ENCODE data around the gene PRKG1. TPM values are rescaled to one million over a fixed set of nuclear protein-coding genes. Genes with fewer than 3 reads are reported as not detected.
A peak's percentile ranks its signal among the peaks of the same experiment; 100 is the strongest.

The PRKG1 gene
- total and polyA plus RNA-seq, 8 donors = 1.2 to 9.6 (median 2.9) TPM

DNA sequence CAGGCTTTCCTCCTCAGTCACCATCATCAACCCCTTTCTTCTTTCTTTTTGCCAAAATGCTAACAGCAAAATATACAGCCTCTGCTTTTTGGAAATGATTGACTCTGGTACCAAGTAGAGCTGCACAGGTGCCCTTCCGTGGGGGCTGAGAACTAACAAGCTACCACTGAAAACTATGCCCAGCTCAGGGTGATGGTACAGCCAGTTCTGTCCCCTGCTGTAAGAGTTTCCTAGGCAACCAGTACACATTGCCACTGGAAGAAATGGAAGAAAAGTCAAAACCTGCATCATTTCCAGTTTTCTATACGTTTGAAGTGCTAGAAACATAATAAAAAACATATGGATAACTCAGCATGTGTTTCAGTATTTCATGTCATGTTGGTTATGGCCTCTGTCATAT, 297.5 kb downstream of the PRKG1 start:
- no peak for DNase-seq
- intact Hi-C loops (cut with DNase I) = no loop called here
- H3K27ac ChIP-seq = no peak overlapping the region
- 61 to 75% methylated on average over 2 of the region's 2 CpGs for WGBS, 2 donors
- H3K9me3 ChIP-seq = no peaks in the 10 kb centered on the region
- no peaks in the 10 kb centered on the region for H3K36me3 ChIP-seq
- FAIRE-seq = no peak
- no peaks in the 10 kb centered on the region for H3K27me3 ChIP-seq
- TF ChIP-seq, protein P1, sequence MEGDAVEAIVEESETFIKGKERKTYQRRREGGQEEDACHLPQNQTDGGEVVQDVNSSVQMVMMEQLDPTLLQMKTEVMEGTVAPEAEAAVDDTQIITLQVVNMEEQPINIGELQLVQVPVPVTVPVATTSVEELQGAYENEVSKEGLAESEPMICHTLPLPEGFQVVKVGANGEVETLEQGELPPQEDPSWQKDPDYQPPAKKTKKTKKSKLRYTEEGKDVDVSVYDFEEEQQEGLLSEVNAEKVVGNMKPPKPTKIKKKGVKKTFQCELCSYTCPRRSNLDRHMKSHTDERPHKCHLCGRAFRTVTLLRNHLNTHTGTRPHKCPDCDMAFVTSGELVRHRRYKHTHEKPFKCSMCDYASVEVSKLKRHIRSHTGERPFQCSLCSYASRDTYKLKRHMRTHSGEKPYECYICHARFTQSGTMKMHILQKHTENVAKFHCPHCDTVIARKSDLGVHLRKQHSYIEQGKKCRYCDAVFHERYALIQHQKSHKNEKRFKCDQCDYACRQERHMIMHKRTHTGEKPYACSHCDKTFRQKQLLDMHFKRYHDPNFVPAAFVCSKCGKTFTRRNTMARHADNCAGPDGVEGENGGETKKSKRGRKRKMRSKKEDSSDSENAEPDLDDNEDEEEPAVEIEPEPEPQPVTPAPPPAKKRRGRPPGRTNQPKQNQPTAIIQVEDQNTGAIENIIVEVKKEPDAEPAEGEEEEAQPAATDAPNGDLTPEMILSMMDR (IDR thresholded peaks at IDR 0.05) = no peak
- H3K4me1 ChIP-seq = peaks cover 0 to 4% (median 0%) of the 10 kb centered on the region in 3 donors
- H3K4me3 ChIP-seq = no peak overlapping the region
- ATAC-seq = peak in 1 of 4 donors; percentile 57

DNA sequence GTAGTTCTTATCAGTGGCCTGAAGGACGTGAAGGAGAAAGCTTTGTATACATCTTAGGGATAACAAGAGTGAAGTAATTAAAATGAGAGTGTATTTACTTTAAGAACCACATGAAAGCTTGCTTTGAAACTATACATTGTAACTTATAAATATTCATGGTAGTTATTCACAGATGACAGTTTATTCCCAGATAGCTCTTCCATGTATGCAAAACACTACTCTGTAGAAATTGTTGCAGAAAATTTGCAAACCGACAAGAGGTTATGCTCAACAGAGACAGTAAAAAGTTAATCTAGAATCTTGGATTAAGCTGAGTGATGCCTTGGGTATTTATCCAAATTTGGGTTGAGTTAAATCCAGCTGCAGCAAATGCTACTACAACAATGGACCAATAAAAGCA, 301.5 kb downstream of the PRKG1 start:
- no peak overlapping the region for H3K27ac ChIP-seq
- no peaks in the 10 kb centered on the region for H3K9me3 ChIP-seq
- peaks cover 0 to 11% (median 9%) of the 10 kb centered on the region in 3 donors for H3K4me1 ChIP-seq
- H3K36me3 ChIP-seq = no peaks in the 10 kb centered on the region
- TF ChIP-seq, protein P1 (IDR thresholded peaks at IDR 0.05) = no peak
- 57 to 71% methylated on average over 2 of the region's 2 CpGs for WGBS, 2 donors
- intact Hi-C loops (cut with DNase I) = no loop called here
- FAIRE-seq (no peak), ATAC-seq (no peak), DNase-seq (no peak)
- H3K4me3 ChIP-seq = no peak overlapping the region
- H3K27me3 ChIP-seq = no peaks in the 10 kb centered on the region

DNA sequence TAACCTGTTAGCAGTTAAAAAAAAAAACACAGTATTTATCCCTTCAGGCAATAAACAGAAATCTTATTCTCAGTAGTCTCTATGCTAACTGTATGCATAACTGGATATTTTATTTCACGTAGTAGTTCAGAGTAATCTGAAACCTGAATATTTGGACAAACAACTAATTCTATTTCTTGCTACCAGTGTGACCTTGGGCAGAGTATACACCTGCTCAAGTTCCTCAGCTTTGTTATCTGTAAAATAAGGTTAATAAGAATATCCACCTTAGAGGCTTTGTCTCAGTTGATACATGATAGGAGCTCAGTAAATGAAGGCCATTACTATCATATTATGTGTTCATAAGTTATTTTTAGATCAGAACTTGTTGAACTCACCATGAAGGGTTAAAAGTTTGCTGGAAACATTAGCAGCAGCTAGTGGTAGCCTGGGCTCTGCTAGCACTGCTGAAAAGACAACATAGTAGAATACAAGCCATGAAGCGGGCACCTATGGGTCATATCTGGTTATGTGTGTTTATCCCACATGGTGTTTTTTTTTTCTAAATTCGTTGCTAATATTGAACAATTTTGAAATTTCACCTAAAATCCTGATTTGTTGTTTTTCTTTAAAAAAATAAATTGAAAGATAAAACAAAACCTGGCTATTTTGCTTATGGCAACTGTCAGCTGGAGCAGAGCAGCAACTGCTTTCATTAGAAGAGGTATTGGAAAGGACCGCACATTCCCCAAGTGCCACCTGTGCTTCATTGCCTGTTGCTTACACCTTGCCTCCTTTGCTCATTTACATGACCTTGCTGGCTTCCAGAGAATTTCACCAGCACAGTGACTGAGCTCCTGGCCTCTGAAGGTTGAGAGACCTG, 303.0 kb downstream of the PRKG1 start:
- no peak for FAIRE-seq

DNA sequence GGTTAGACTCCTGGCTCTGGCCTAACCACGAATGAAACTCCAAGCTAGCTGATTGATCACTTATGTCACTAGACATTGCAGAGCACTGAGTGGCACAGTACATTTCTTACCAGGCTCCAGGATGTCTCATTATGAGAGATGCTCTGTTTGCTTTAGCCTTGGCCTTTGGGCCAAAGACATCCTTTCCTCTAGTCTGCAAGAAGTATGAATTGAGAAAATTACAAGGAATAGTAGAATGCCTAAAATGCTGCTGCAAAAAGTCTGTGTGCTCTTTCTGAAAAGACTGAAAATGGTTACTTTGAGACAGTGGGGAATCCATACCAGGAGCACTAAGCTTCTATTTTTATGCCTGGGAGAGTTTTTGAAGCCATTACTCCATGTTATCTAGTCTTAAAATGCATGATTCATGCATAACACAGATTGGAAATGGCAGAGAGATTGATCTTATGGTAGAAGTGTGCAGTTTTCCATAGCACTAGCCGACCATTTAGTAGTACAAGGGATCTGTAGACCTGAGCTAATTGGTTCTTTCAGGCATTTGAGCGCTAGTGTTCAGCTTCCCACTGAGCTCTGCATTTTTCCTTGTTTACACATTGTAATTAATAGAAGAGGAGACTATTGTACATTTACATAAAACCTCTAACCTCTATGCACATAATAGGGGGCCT, 303.8 kb downstream of the PRKG1 start:
- H3K9me3 ChIP-seq = no peaks in the 10 kb centered on the region
- no peak for FAIRE-seq
- no peak for DNase-seq
- 58 to 65% methylated on average over 3 of the region's 3 CpGs for WGBS, 2 donors
- H3K27ac ChIP-seq = peak overlapping the region in 2 of 4 donors; percentile 31 to 65
- no peak overlapping the region for H3K4me3 ChIP-seq
- no peak for ATAC-seq
- intact Hi-C loops (cut with DNase I) = no loop called here
- TF ChIP-seq, protein P1 (IDR thresholded peaks at IDR 0.05) = no peak
- H3K36me3 ChIP-seq = no peaks in the 10 kb centered on the region
- peaks cover 0 to 11% (median 9%) of the 10 kb centered on the region in 3 donors for H3K4me1 ChIP-seq
- H3K27me3 ChIP-seq = no peaks in the 10 kb centered on the region

More for the DNA sequence above, 303.0 kb downstream of the PRKG1 start:
- H3K4me3 ChIP-seq = no peak overlapping the region
- H3K4me1 ChIP-seq = peaks cover 0 to 11% (median 9%) of the 10 kb centered on the region in 3 donors
- 31 to 39% methylated on average over 4 of the region's 4 CpGs for WGBS, 2 donors
- H3K27ac ChIP-seq = peak overlapping the region in 2 of 4 donors; percentile 46 to 65
- DNase-seq (peak in 3 of 6 donors; percentile 11 to 26 (median 25)), ATAC-seq (peak; percentile 78 to 87 (median 82))
- H3K27me3 ChIP-seq = no peaks in the 10 kb centered on the region
- TF ChIP-seq, protein P1 (IDR thresholded peaks at IDR 0.05) = no peak
- H3K9me3 ChIP-seq = no peaks in the 10 kb centered on the region
- no peaks in the 10 kb centered on the region for H3K36me3 ChIP-seq
- intact Hi-C loops (cut with DNase I) = no loop called here
